ENCODE results near the gene SHISA5.

SHISA5 gene

DNA sequence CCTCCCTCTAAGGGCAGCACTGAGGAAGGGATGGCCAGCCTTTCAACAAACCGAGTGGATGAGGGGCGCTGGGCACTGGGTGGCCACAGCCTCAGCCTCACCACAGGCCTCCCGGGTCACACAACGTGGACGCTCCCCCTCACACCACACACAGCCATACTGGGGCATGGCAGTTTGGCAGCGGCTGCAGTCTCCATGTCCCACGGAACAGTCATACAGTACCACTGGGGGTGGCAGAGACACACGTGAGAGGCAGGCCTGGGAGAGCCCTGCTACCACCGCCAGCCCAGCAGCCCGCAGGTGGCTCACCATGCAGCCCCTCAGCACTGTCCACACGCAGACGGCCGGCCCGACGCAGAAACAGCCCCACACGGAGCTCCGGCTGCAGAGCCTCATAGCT is 85.8 kb downstream of the SHISA5 start:
- no peak overlapping the region for H3K27ac ChIP-seq (ENCODE audit: poor library complexity, severe bottlenecking)
- H3K9me3 ChIP-seq (ENCODE audit: severe bottlenecking) = no peaks in the 10 kb centered on the region
- DNase-seq (ENCODE audit: low spot score) = no peak
- TF ChIP-seq, protein P1, sequence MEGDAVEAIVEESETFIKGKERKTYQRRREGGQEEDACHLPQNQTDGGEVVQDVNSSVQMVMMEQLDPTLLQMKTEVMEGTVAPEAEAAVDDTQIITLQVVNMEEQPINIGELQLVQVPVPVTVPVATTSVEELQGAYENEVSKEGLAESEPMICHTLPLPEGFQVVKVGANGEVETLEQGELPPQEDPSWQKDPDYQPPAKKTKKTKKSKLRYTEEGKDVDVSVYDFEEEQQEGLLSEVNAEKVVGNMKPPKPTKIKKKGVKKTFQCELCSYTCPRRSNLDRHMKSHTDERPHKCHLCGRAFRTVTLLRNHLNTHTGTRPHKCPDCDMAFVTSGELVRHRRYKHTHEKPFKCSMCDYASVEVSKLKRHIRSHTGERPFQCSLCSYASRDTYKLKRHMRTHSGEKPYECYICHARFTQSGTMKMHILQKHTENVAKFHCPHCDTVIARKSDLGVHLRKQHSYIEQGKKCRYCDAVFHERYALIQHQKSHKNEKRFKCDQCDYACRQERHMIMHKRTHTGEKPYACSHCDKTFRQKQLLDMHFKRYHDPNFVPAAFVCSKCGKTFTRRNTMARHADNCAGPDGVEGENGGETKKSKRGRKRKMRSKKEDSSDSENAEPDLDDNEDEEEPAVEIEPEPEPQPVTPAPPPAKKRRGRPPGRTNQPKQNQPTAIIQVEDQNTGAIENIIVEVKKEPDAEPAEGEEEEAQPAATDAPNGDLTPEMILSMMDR (IDR thresholded peaks at IDR 0.05; ENCODE audit: poor library complexity, severe bottlenecking) = no peak
- H3K4me1 ChIP-seq (ENCODE audit: insufficient read depth, poor library complexity, severe bottlenecking) = no peaks in the 10 kb centered on the region
- no peak overlapping the region for H3K4me3 ChIP-seq (ENCODE audit: severe bottlenecking)
- H3K27me3 ChIP-seq (ENCODE audit: insufficient read depth, poor library complexity, severe bottlenecking) = no peaks in the 10 kb centered on the region
- no peak for ATAC-seq (ENCODE audit: low read depth)
- peaks cover 93% of the 10 kb centered on the region for H3K36me3 ChIP-seq (ENCODE audit: low read depth)

Measured in RWPE2 (cell line).